Measurements from ENCODE around the gene DNAH3.
"Not testable (repeated sequence)": the region's sequence is repeated elsewhere in the genome, so short reads cannot be mapped to it uniquely, and the experiment has no call there.

Gene DNAH3

DNA sequence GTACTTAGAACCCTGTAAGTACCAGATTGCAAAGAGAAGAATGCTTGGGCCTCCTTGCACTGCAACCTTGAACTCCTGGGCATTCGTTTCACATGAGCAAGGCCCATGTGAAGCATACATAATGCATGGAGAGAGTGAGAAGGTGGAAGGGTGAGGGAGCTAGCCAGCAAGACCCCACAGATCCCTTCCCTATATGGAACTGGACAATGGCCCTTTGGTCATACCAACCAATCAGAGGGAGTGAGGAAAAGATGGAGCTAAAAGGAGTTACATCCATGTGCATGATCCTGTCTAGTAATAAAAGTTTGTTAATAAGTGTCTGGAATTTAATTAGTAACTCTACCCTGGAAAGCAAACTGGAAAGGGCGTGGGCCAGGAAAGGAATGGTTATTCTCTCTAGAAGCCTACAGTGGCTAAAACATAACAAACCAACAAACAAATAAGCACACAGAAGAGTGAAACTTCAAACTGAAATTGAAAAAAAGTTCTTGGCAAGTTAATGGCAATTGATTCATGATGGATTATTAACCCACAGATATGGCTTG lies 29.6 kb downstream of the DNAH3 start:
- DNase-seq: no peak

DNA sequence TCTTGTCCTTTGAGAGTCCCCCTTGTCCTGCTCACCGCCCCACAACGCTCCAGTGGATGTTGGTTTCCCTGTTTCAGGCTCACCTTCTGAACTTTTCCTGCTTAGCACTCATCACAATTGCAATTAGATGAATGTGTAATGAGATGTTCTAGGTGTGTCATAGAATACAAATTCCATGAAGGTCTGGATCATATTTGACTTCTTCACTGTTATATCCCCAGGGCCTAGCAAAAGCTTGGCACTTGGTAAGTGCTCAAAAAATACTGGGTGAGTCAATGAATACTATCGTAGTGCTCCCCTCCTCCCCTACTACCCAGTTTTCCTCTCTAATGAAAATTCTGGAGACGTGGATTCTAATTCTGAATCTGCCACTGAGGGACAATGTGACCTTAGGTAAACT lies 33.1 kb downstream of the DNAH3 start:
- DNase-seq: no peak

DNA sequence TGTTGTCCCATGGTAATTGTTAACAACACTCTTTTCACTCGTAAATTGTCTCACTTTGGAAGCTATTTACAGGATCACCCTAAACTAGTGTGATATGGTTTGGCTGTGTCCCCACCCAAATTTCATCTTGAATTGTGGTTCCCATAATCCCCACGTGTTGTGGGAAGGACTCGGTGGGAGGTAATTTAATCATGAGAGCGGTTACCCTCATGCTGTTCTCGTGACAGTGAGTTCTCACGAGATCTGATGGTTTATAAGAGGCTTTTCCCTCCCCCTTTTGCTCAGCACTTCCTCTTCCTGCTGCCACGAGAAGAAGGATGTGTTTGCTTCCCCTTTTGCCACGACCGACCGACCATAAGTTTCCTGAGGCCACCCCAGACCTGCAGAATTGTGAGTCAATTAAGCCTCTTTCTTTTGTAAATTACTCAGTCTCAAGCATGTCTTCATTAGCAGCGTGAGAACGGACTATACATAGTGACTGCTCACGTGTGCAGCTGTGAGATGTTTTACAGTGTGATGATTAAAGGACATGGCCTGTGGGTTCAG lies 34.4 kb downstream of the DNAH3 start:
- peak in 1 of 5 donors; percentile 25 for DNase-seq

DNA sequence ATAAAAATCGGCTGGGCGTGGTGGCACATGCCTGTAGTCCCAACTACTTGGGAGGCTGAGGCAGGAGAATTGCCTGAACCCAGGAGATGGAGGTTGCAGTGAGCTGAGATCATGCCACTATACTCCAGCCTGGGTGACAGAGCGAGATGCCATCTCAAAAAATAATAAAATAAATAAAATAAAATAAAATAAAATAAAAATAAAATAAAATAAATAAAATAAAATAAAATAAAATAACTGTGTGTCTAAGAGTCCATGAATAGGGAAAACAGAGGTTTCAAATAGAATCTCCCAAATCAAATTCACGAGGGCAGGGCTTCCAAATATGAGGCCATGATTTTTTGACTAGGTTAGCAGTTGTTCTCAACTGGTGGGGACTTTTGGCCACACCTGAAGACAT lies 35.1 kb downstream of the DNAH3 start:
- not testable (repeated sequence) for DNase-seq

DNA sequence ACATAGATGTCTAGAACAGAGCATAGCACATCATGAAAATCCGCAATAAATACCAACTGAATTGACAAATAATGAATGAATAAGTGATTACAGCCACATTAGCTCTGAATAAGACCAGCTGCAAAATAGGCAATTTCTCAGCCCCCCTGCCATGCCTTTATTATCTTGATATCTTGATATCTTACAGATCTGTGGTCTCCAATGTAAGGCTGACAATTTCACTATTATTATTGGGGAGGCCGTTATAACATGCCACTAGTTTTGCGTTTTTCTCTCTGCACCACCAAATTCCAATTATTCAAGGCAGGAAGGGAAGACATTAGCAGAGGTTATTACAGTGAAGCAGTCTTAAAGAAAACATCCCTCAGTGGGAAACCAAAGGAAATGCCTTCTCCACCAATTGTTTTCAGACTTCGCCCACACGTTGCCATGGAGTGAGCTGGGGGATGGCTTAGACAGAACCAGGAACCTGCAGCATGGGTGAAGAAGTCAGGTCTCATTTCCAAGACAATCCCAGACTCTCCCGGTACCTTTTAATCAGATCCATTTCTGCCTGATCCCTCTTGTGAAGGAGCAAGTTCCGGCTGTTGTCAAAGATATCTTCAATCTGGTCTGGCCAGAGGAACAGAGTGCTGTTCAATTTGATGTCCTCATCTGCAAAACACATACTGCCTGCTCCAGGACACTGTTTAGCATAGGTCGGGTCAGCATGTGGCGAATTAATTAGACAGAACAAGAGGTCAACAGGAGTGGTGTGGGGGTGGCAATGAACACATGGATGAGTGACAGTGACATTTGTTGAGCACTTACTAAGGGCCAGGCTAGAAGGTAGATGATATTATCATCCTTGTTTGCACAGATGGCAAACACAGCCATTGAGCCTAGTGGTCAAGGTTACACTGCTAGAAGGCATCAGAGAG lies 46.4 kb downstream of the DNAH3 start:
- no peak for DNase-seq

DNA sequence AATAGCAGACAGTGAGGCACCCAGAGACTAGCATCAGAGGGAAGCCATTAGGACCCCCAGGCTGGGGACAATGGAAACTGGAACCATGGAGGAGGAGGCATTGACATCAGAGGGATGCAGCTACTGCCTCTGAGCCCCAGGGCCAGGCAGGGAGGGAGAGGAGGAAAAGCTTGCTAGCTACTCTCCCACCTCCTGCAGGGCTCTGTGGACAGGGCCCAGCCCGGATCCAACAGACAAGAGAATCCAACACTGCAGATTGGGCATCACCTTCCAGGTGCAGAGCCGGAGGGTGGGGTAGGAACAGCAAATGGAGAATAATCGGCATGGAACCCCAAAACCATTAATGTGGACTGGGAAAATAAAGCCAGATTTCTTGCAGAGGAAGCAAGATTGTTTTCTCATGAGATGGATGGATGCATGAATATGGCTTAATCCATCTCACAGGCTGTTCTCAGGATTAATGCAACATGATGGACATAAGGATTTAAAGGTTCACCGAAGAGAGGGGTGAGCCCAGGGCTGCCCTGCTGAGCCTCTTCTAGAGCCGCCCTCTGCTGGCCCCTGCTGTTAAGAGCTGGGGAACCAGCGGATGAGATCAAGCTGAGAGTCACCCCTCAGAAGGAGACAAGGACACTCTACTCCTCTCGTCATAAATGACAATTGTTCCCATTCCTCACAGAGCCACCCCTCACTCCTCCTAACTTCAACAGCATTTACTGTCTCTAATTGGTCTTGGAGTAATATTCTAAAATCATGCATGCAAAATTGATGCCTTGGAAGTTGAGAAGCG lies 48.8 kb downstream of the DNAH3 start:
- peak in 1 of 5 donors; percentile 13 for DNase-seq

DNA sequence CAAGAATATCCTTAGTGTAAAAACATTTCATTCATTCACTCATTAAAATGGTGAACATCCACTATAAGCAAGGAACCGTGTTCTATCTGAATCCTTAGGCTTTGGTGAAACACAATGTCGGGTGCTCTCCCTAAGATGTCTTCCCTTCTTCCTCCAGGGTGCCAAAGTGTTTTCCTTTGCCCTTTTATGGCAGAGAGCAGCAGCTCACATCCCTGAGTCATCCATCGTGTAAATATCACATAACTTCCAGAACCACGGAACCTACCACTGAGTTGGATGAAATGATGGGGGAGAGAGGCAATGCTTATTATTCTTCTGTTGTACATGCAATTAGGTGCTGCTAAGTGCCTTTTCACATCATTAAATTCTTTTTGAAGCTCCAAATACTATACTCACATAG lies 50.2 kb downstream of the DNAH3 start:
- DNase-seq: no peak

DNA sequence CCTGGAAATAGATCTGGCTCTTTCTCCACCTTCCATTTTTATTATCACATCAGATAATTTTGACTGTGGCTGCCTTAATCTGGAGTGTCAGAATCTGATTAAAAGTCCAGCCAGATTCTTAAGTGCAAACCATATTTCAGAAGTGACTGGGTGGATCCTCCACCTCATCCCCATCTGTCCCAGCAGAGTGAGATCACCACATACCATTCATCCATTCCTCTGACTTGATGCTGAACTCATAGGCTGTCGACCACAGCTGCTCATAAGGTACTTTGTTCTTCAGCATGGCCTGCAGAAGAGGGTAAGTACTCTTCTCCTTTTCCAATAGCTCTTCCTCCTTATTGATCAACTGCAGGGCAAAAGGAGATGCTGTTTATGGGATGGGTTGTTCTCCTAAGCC lies 53.5 kb downstream of the DNAH3 start:
- no peak for DNase-seq

DNA sequence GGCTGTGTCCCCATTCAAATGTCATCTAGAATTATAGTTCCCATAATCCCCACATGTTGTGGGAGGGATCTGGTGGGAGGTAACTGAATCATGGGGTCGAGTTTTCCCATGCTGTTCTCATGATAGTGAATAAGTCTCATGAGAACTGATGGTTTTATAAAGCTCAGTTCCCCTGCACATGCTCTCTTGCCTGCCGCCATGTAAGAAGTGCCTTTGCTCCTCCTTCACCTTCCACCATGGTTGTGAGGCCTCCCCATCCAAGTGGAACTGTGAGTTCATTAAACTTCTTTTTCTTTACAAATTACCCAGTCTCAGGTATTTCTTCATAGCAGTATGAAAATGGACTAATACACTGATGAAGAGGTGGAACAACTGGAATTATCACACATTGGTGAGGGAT lies 55.9 kb downstream of the DNAH3 start:
- not testable (repeated sequence) for DNase-seq

DNA sequence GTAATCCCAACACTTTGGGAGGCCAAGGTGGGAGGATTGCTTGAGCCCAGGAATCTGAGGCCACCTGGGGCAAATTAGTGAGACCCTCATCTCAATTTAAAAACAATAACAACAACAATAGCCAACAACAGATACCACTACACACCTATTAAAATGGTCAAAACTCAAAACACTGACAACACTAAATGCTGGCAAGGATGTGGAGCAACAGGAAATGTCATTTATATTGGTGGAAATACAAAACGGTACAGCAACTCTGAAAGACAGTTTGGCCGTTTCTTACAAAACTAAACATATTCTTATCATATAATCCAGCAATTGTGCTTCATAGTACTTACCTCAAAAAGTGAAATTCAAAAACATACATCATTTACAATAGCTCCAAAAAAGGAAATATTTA lies 57.7 kb downstream of the DNAH3 start:
- no peak for DNase-seq

DNA sequence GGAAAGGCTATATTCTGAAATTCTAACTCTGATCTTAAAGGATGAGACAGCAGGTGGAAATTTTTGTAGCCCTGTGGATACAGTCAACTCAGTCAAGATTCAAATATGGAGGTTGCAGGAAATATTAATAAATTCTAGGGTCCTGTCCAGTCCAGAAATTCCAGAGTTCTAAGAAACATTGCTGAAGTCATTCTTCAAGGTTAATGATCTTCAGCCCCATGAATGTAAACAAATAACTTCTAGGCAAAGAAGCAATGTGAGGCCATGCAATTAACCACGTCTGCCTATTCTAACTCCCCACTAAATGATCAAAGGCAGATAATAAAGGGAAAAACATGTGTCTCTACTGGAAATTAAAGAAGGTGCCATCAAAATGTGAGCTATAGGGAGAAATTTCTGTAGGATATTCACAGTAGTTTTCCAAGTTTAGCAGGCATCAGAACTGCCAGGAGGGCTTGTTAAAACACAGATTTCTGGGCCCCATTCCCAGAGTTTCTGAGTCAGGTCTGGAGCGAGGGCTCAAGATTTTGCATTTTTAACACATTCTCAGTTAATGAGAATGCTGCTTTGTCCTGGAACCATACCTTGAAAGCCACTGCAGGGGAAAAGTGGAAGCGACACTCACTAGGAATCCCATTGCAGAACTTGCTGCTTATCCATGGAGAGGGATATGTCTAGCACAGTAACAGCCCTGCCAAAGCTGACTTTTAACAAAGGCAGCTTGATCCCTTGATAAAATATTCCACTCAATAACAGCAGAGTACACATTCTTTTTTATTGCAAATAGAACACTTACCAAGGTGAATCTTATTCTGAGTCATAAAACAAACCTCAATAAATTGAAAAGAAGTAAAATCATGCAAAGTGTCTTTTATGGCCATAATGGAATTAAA lies 61.8 kb downstream of the DNAH3 start:
- DNase-seq: no peak

DNA sequence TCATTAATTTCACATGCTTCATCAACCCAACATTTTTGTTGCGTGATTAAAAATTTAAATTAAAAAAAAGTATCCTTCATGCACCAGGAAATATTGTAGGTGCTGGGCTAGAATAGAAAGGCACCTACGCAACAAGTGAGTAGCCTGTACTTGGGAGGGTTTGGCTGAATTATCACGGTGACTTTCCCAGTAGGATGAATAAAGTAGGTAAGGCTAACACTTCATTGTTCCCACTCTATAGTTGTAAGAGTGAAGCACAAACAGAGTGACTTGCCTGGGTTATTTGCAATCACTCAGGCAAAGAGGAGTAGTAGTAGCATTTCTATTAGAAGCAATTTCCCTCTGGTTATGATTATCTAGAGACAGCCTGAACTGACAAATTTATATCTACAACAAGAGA lies 62.5 kb downstream of the DNAH3 start:
- no peak for DNase-seq

DNA sequence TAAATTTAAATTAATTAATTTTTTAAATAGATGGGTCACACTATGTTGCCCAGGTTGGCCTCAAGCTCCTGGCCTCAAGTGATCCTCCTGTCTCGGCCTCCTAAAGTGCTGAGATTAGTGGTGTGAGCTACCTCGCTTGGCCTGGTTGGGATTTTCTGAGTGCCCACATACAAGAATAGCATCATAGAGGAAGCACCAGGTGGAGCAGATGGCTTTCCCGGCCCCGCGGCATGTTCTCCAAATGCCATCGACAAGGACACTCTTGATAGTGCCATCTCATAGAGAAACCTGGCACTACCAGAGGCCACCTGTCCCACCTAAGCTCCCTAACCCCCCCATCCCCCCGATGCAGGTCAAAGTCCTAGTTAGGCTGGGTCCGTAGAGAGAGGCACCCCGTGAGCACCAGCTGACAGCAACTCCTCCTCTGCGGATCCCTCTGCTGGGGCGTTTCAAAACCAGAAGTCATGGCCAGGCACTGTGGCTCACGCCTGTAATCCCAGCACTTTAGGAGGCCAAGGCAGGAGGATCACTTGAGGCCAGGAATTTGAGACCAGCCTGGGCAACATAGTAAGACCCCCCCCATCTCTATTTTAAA lies 65.9 kb downstream of the DNAH3 start:
- no peak for DNase-seq

DNA sequence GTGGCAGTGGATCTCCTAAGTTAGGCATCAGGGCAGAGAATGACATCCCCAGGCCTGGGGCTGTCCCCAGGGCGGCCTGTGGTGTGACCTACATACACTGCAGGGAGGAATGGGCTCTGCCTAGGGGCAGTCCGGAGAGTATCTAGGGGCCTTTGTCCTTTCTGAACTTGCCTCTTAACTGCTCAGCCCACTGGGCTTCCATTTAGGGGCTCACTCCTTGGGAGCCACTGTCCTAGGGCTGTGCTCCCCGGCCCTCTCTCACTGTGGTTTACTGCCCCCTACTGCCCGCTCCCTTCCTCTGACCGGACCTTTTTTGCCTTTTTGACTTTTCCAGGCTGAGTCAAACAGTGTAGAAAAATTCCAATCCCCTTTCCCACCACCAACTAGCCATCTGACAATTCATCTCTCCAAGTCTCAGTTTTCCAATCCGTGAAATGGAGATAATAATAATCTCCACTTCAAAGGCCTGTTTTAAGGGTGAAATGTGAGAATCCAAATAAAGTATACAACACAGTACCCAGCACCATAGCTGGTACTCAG lies 66.8 kb downstream of the DNAH3 start:
- peak; percentile 11 to 37 (median 25) for DNase-seq

DNA sequence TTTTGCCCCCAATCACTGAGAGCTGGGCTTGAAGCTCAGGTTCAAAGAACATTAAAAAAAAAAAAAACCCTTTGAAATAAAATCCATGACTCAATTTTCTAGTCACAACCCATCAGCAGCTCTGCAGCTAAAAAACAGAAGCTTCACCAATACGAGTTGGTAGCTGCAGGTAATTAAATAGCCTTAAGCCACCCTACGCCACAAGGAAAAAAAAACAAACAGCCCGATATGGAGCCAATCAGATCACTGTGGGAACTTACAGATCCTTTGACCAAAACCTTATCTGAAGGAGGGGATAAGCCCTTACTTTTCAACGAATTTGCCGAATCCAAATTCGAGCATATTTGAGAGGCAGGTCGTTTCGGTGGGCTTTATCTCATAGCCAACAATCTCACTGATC lies 69.3 kb downstream of the DNAH3 start:
- no peak for DNase-seq

DNA sequence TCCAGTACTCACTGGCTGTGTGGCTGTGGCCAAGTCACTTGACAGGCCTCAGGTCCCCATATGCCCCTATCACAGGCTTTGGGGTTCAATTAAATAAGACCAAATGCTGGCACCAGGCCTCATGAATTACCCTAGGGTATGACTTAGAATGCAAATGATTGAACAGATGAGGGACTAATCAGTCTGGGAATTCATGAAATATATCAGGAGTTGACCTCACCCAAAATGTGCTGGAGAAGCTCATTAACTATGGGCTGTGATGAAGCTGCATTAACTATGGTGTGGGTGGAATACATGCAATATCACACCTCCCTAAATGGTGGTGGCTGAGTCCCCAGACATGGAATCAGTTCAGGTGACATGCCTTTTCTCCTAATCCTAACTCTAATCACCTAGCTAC lies 72.1 kb downstream of the DNAH3 start:
- no peak for DNase-seq

DNA sequence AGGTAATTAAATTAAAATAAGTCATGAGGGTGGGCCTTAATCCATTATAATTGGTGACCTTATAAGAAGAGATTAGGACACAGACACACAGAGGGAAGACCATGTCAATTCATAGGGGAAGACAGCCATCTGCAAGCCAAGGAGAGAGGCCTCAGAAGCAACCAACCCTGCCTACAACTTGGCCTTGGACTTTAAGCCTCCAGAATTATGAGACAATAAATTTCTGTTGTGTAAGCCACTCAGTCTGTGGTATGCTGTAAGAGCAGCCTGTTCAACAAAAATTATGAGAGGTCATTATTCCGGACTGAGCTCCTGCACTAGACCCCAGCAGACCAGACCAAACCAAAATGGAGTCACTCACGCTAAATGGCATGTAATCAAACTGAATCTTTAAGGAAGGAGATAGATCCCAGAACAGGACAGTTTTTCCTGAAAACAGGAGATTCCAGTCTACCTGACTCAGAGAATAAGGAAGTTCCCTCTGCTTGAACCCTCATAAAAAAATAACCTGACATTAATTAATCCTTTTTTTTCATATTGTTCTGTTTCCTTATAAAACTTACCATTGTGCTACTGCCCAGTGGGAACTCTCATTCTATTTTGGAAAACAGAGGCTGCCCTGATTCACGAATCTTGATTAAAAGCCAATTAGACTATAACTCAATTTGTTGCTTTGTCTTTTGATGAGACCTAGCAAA lies 74.3 kb downstream of the DNAH3 start:
- DNase-seq: no peak

DNA sequence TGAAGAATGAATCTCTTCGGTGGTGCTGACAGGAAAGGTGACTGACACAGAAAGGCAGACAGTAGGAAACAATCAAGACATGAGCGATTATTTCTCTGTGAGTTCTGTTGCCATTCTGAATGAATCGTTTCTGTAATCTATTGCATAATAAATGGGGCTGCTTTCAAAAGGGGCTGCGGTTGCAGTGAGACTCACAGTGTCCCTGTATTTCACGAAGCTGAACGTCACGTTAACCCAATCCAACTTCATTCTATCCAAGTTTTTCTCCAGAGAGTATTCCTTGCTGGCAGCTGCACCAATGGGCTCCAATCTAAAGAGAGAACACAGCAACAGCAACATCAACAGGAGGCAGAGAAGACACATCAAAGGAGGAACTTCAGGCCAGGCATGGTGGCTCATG lies 75.4 kb downstream of the DNAH3 start:
- no peak for DNase-seq

DNA sequence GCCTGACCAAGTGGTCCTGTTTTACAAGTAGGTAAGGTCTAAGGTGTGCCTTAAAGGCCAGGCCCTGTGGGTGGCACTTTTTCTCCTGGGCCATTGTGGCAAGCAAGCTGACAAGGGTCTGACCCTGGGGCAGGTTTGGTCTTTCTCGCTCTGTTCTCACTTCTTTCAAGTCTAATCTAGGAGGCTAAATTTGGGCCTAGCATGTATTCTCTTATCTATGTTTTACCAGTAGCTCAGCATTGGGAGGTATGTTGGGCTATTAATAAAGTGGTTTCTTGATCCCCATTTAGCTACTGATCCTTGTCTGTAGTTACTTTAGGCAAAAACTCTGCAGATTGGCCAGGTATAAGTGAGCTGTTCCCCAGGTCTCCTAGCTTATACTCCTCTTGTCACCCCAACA lies 77.7 kb downstream of the DNAH3 start:
- DNase-seq: no peak

DNA sequence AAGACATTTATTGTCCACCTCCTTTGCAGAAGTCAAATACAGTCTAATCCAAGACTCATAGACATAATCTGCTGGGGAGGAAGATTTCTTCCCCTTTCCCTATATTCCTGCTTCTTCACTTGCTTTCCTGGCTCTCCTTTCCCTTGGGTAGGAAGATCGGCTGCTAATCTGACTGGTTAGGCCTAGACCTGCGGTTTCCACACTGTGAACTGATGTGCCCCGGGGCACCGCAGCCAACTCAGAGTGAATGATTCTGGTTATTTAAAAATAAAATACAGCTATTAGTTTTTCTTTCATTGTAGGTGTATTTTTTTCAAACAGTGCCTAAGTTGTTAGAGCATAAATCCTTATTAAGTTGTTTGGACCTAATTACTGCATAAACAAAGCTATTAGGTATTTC lies 78.9 kb downstream of the DNAH3 start:
- DNase-seq: no peak

DNA sequence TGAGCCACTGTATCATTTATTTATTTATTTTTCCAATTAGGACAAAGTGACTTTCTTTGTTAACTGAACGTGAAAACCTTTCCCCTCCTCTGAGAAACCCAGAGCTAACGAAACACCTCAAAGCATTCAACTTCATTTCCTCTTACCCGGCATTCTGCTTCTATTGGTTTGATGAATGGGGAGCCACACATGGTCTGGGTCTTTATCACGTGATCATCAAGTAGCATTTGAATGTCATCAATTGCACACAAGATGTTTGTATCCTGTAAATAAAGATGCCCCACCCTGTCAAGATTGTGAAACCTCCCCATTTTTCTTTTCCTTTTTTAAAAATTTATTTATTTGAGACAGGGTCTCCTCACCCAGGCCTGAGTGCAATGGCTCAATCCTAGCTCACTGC lies 80.1 kb downstream of the DNAH3 start:
- DNase-seq: no peak
